Hepatocyte (in vitro differentiated cells): Measurements from ENCODE around the gene EPHA10. TPM values are rescaled to one million over a fixed set of nuclear protein-coding genes. Genes with fewer than 3 reads are reported as not detected.

ENCODE experiments used
- DNase-seq: peaks from one replicate; pipeline ENCODE4 v3.0.0-alpha.2; 2016; ENCODE audit warnings: low spot score
- H2AFZ ChIP-seq: fragments of 200-600 bp; sonication (generic); 2 replicates; pipeline ENCODE4 v1.6.0; 2016; ENCODE audit warnings: antibody characterized with exemption, mild to moderate bottlenecking
- H3K27ac ChIP-seq: fragments of 200-600 bp; sonication (generic); 2 replicates; pipeline ENCODE4 v1.5.1; 2016; ENCODE audit warnings: mild to moderate bottlenecking
- H3K27me3 ChIP-seq: fragments of 200-600 bp; sonication (generic); 2 replicates; pipeline ENCODE4 v1.6.1; 2016
- H3K36me3 ChIP-seq: fragments of 200-600 bp; sonication (generic); replicated peaks from 2 replicates; pipeline ENCODE4 v1.5.1; 2016; ENCODE audit warnings: low read depth; ENCODE audit not compliant: insufficient read depth
- H3K4me1 ChIP-seq: fragments of 200-600 bp; sonication (generic); 2 replicates; pipeline ENCODE4 v1.5.1; 2016; ENCODE audit warnings: mild to moderate bottlenecking, moderate library complexity; ENCODE audit not compliant: insufficient read depth
- H3K4me2 ChIP-seq: fragments of 200-600 bp; sonication (generic); 2 replicates; pipeline ENCODE4 v1.6.0; 2016
- H3K4me3 ChIP-seq: fragments of 200-600 bp; sonication (generic); 2 replicates; pipeline ENCODE4 v1.5.1; 2016; ENCODE audit warnings: mild to moderate bottlenecking
- H3K79me2 ChIP-seq: fragments of 200-600 bp; sonication (generic); 2 replicates; pipeline ENCODE4 v1.6.0; 2017; ENCODE audit warnings: mild to moderate bottlenecking
- H3K9me2 ChIP-seq: fragments of 200-600 bp; sonication (generic); replicated peaks from 2 replicates; pipeline ENCODE4 v1.6.0; 2017; ENCODE audit warnings: mild to moderate bottlenecking; ENCODE audit not compliant: insufficient read depth
- H3K9me3 ChIP-seq: fragments of 200-600 bp; sonication (generic); 2 replicates; pipeline ENCODE4 v1.5.1; 2016; ENCODE audit warnings: low read depth, mild to moderate bottlenecking
- H4K20me1 ChIP-seq: fragments of 200-600 bp; sonication (generic); 2 replicates; pipeline ENCODE4 v1.6.0; 2016; ENCODE audit warnings: mild to moderate bottlenecking; ENCODE audit not compliant: insufficient read depth, poor library complexity, severe bottlenecking
- EZH2 ChIP-seq: fragments of 200-600 bp; sonication (generic); IDR thresholded peaks from 2 replicates; pipeline ENCODE4 v1.6.1; 2016; ENCODE audit warnings: antibody characterized with exemption, mild to moderate bottlenecking, borderline replicate concordance
- EZH2phosphoT487 ChIP-seq: fragments of 200-600 bp; sonication (generic); IDR thresholded peaks from one replicate; pipeline ENCODE4 v1.6.1; 2018; ENCODE audit warnings: antibody characterized with exemption, mild to moderate bottlenecking, low read depth, moderate library complexity; ENCODE audit not compliant: unreplicated experiment, severe bottlenecking
- WGBS: methylation state at CpG from one replicate; pipeline ENCODE4 v1.1.6; 2016; ENCODE audit warnings: low lambda C conversion rate; ENCODE audit errors: missing lambda C conversion rate; 5-methylcytosine and 5-hydroxymethylcytosine counted together
- polyA plus RNA-seq: library from polyadenylated mRNA; unstranded; fragments of >200 nt; fragmentation: Nextera tagmentation; extraction: Ambion mirVana; gene quantifications from 2 replicates; pipeline ENCODE4 v1.2.1, GENCODE V29; 2016
- total RNA-seq: library from RNA; depleted of rRNA; stranded (reverse); fragments of >200 nt; gene quantifications from 2 replicates; pipeline ENCODE4 v1.2.3, GENCODE V29; 2014
- TF ChIP-seq, protein P1 (sequence below): fragments of 200-600 bp; sonication (generic); IDR thresholded peaks from 2 replicates; pipeline ENCODE4 v1.5.1; 2016; ENCODE audit warnings: antibody characterized with exemption, mild to moderate bottlenecking; ENCODE audit not compliant: poor library complexity

EPHA10 gene
- total and polyA plus RNA-seq, 2 experiments from 2014 or later = 1.3 to 1.5 TPM

DNA sequence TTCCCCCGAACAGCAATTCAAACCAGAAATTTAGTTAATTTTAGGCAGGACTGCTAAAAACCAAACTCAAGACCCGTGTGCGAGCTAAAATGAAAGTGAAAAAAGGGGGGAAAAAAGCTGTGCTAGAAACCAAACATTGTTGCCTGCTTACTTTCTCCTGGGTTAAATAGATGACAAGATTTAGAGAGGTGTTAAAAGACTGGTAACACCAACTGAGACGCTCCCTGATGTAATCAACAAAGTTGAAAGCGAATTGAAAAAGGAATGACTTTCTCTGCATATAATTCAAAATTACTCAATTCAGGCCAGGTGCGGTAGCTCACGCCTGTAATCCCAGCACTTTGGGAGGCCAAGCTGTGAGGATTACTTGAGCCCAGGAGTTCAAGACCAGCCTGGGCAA is 65.8 kb downstream of the EPHA10 start:
- Histone ChIP-seq H3K4me1 (peaks cover 5% of the 10 kb centered on the region), H3K4me2 (no peak overlapping the region), H4K20me1 (no peaks in the 10 kb centered on the region), H3K27me3 (no peaks in the 10 kb centered on the region), H3K9me2 (no peaks in the 10 kb centered on the region), H3K9me3 (no peaks in the 10 kb centered on the region), H3K36me3 (no peaks in the 10 kb centered on the region), H3K79me2 (peaks cover 4% of the 10 kb centered on the region), H3K27ac (no peak overlapping the region), H3K4me3 (no peak overlapping the region), H2AFZ (no peak overlapping the region)
- DNase-seq = no peak
- WGBS = 97% methylated on average over 7 of the region's 7 CpGs
- TF ChIP-seq EZH2 = no peak
- no peak for TF ChIP-seq EZH2phosphoT487
- TF ChIP-seq, protein P1, sequence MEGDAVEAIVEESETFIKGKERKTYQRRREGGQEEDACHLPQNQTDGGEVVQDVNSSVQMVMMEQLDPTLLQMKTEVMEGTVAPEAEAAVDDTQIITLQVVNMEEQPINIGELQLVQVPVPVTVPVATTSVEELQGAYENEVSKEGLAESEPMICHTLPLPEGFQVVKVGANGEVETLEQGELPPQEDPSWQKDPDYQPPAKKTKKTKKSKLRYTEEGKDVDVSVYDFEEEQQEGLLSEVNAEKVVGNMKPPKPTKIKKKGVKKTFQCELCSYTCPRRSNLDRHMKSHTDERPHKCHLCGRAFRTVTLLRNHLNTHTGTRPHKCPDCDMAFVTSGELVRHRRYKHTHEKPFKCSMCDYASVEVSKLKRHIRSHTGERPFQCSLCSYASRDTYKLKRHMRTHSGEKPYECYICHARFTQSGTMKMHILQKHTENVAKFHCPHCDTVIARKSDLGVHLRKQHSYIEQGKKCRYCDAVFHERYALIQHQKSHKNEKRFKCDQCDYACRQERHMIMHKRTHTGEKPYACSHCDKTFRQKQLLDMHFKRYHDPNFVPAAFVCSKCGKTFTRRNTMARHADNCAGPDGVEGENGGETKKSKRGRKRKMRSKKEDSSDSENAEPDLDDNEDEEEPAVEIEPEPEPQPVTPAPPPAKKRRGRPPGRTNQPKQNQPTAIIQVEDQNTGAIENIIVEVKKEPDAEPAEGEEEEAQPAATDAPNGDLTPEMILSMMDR = no peak

DNA sequence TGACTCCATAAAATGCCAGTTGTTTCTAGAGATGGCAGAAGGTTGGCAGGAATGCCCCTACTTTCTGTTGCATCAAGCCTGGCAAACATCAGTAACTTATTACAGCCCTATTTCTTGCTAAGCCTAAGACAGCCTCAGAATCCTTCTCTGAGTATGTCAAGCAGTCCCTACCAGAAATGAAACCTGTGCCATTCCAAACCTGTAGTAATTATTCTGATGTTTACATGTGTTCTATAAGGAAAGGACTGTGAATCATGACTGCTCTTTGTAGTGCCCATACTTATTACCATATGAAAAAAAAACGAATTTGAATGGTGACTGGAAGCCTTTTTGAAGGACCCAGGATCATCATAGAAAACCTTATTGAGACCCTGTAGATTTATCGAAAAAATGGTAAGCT is 67.2 kb downstream of the EPHA10 start:
- H3K79me2 ChIP-seq = peaks cover 10% of the 10 kb centered on the region

DNA sequence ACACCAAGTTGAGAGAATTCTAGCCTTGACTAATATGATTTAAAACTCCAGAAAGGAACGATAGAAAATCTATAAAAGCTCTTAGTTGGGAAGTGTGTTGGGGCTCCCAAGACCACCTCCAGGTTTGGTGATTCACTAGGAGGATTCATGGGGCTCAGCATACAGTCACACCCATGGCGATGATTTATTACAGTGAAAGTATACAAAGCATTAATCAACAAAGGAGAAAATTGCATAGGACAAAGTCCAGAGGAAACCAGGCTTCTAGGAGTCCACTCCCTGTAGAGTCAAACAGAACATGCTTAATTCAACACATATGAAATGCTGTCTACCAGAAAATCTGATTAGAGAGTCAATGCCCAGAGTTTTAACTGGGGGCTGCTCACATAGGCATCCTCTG is 67.8 kb downstream of the EPHA10 start:
- Histone ChIP-seq H3K79me2 (peaks cover 10% of the 10 kb centered on the region), H3K9me3 (no peaks in the 10 kb centered on the region), H3K27me3 (no peaks in the 10 kb centered on the region), H4K20me1 (no peaks in the 10 kb centered on the region), H2AFZ (no peak overlapping the region), H3K4me1 (peaks cover 5% of the 10 kb centered on the region), H3K36me3 (no peaks in the 10 kb centered on the region), H3K9me2 (no peaks in the 10 kb centered on the region), H3K4me2 (no peak overlapping the region), H3K27ac (peak overlapping the region; percentile 61), H3K4me3 (no peak overlapping the region)
- TF ChIP-seq, protein P1 = no peak
- TF ChIP-seq EZH2 = no peak
- no peak for TF ChIP-seq EZH2phosphoT487
- DNase-seq = peak; percentile 50
- 78% methylated on average over 2 of the region's 2 CpGs for WGBS

More for the DNA sequence above, 67.2 kb downstream of the EPHA10 start:
- 86% methylated on average over 2 of the region's 2 CpGs for WGBS
- no peaks in the 10 kb centered on the region for H4K20me1 ChIP-seq
- no peaks in the 10 kb centered on the region for H3K27me3 ChIP-seq
- H3K9me3 ChIP-seq = no peaks in the 10 kb centered on the region
- no peak for TF ChIP-seq EZH2
- TF ChIP-seq EZH2phosphoT487 = no peak
- TF ChIP-seq, protein P1 = no peak
- no peak overlapping the region for H2AFZ ChIP-seq
- H3K4me1 ChIP-seq = peaks cover 5% of the 10 kb centered on the region
- DNase-seq = no peak
- H3K4me2 ChIP-seq = peak overlapping the region; percentile 38
- H3K4me3 ChIP-seq = no peak overlapping the region
- H3K36me3 ChIP-seq = no peaks in the 10 kb centered on the region
- H3K27ac ChIP-seq = peak overlapping the region; percentile 61
- H3K9me2 ChIP-seq = no peaks in the 10 kb centered on the region

DNA sequence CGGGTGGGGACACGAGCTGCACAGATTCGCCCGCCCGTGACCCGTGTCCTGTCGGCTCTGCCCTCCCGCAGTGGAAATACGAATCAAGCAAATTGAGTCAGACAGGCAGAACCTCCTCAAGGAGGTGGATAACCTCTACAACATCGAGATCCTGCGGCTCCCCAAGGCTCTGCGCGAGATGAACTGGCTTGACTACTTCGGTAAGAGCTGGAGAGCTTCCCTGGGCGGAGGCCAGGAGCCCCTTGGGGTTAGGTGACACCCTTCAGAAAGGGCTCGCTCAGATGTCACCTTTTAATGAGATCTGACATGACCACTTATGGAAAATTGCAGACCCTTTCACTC is 72.1 kb downstream of the EPHA10 start:
- Histone ChIP-seq H3K36me3 (no peaks in the 10 kb centered on the region), H4K20me1 (no peaks in the 10 kb centered on the region), H3K4me1 (peaks cover 20% of the 10 kb centered on the region), H3K79me2 (peaks cover 34% of the 10 kb centered on the region), H3K4me2 (peak overlapping the region; percentile 91), H3K27me3 (no peaks in the 10 kb centered on the region), H3K27ac (no peak overlapping the region), H3K4me3 (peak overlapping the region; percentile 60), H2AFZ (peak overlapping the region; percentile 73), H3K9me3 (no peaks in the 10 kb centered on the region), H3K9me2 (no peaks in the 10 kb centered on the region)
- no peak for TF ChIP-seq EZH2
- TF ChIP-seq, protein P1 = no peak
- TF ChIP-seq EZH2phosphoT487 = no peak
- 3% methylated on average over 16 of the region's 16 CpGs for WGBS
- no peak for DNase-seq
